OCI-LY3 (cell line): ENCODE data around the gene AHRR.

Experiments
- CTCF ChIP-seq: fragments of 200-600, 300-600 bp; sonication (generic); IDR thresholded peaks from 2 replicates; pipeline ENCODE4 v1.5.1; 2014; ENCODE audit warnings: antibody characterized with exemption, low read length, low read depth
- EZH2phosphoT487 ChIP-seq: fragments of 200-600 bp; shearing (Covaris generic); IDR thresholded peaks from 2 replicates; pipeline ENCODE4 v1.6.1; 2018; ENCODE audit warnings: antibody characterized with exemption, mixed run types, low read depth

- TF ChIP-seq CTCF: no peak
- no peak for TF ChIP-seq EZH2phosphoT487
Measured at GRCh38 chr5:452978-453710, 131.6 kb downstream of the AHRR start.
